ENCODE results near the gene MAST3. TPM values are rescaled to one million over a fixed set of nuclear protein-coding genes. Genes with fewer than 3 reads are reported as not detected.

MAST3 gene
- total and polyA plus RNA-seq, 2 of the 13 experiments (the other 11 are each of a cell fraction or from before 2014, with no cell fraction given) = 4.1 to 4.6 TPM

DNA sequence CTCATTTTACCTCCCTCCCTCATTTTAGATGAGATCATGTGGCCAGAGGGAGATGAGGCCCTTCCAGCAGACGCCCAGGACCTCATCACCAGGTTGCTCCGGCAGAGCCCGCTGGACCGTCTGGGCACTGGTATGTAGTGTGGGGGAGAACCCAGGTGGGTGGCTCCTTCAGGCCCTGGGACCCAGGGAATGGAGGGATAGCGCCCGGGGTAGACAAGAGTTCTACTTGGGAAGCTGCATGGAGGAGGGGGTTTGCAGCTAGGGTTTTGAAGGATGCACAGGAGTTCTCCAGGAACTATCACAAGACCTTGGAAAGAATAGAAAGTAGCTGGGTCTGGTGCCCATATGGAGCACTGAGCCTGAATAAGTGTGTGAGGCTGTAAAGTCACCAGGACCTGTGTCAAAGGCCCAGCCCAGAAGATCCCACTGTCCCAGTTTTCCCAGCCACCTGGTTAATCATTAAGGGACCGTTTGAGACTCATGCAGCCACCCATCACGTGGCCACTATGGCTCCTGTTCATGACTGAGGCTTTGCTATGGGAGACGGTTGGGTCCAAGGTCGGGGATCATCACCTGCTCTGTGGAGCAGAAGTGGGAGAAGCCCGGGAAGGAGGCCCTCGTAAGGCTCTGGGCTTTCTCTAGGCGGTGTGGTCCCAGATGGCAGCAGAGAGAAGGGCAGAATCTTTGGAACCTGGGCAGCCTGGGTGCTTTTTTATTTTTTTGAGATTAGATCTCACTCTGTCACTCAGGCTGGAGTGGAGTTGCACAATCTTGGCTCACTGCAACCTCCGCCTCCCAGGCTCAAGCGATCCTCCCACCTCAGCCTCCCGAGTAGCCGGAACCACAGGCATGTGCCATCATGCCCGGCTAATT lies 38.4 kb downstream of the MAST3 start (continued):
- TF ChIP-seq FOXP1 (IDR thresholded peaks at IDR 0.05) (no peak), FOXP1 (CRISPR knock-in tag; IDR thresholded peaks at IDR 0.05) (0 out of 2 replicates have a peak, but pooled peaks have one; percentile 23), ZNF552 (CRISPR knock-in tag; IDR thresholded peaks at IDR 0.05; ENCODE audit: borderline replicate concordance) (no peak), NR2C2 (CRISPR knock-in tag; IDR thresholded peaks at IDR 0.05; ENCODE audit: borderline replicate concordance) (peak; percentile 47; the same call in 1 of the 2 replicates), ZNF878 (CRISPR knock-in tag; IDR thresholded peaks at IDR 0.05) (peak; percentile 92; the same call in 1 of the 2 replicates), SOX6 (IDR thresholded peaks at IDR 0.05) (no peak), SOX6 (CRISPR knock-in tag; IDR thresholded peaks at IDR 0.05) (peak; percentile 33; the same call in 1 of the 2 replicates), ZNF256 (CRISPR knock-in tag; conservative IDR thresholded peaks at IDR 0.05) (no peak; the same call in 1 of the 2 replicates), TMF1 (CRISPR knock-in tag; IDR thresholded peaks at IDR 0.05; ENCODE audit: low read depth) (no peak), NFYB (CRISPR knock-in tag; IDR thresholded peaks at IDR 0.05) (no peak), CEBPB (IDR thresholded peaks at IDR 0.05; ENCODE audit: borderline replicate concordance, low read depth, low read length) (peak; percentile 91), MAFG (CRISPR knock-in tag; IDR thresholded peaks at IDR 0.05) (no peak), ZNF724P (CRISPR knock-in tag; IDR thresholded peaks at IDR 0.05; ENCODE audit: borderline replicate concordance) (no peak), ZNF264 (CRISPR knock-in tag; IDR thresholded peaks at IDR 0.05) (peak; percentile 77; the same call in 1 of the 2 replicates), ESRRA (CRISPR knock-in tag; IDR thresholded peaks at IDR 0.05; ENCODE audit: low read depth) (no peak), NFYC (CRISPR knock-in tag; IDR thresholded peaks at IDR 0.05) (no peak; the same call in 1 of the 2 replicates), SRSF1 (optimal IDR thresholded peaks at IDR 0.05; ENCODE audit: low read depth, low read length) (no peak), PHF21A (CRISPR knock-in tag; IDR thresholded peaks at IDR 0.05) (peak; percentile 85), RFX5 (IDR thresholded peaks at IDR 0.05; ENCODE audit: low read depth, low read length) (no peak), HDAC1 (CRISPR knock-in tag; IDR thresholded peaks at IDR 0.05) (peak; percentile 58), NR1H2 (CRISPR knock-in tag; IDR thresholded peaks at IDR 0.05; ENCODE audit: borderline replicate concordance, low read depth) (no peak), GTF3A (CRISPR knock-in tag; conservative IDR thresholded peaks at IDR 0.05) (no peak)
- TF ChIP-seq, protein P1, sequence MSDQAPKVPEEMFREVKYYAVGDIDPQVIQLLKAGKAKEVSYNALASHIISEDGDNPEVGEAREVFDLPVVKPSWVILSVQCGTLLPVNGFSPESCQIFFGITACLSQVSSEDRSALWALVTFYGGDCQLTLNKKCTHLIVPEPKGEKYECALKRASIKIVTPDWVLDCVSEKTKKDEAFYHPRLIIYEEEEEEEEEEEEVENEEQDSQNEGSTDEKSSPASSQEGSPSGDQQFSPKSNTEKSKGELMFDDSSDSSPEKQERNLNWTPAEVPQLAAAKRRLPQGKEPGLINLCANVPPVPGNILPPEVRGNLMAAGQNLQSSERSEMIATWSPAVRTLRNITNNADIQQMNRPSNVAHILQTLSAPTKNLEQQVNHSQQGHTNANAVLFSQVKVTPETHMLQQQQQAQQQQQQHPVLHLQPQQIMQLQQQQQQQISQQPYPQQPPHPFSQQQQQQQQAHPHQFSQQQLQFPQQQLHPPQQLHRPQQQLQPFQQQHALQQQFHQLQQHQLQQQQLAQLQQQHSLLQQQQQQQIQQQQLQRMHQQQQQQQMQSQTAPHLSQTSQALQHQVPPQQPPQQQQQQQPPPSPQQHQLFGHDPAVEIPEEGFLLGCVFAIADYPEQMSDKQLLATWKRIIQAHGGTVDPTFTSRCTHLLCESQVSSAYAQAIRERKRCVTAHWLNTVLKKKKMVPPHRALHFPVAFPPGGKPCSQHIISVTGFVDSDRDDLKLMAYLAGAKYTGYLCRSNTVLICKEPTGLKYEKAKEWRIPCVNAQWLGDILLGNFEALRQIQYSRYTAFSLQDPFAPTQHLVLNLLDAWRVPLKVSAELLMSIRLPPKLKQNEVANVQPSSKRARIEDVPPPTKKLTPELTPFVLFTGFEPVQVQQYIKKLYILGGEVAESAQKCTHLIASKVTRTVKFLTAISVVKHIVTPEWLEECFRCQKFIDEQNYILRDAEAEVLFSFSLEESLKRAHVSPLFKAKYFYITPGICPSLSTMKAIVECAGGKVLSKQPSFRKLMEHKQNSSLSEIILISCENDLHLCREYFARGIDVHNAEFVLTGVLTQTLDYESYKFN (CRISPR knock-in tag; conservative IDR thresholded peaks at IDR 0.05) = peak; percentile 98
- TF ChIP-seq, protein P2, sequence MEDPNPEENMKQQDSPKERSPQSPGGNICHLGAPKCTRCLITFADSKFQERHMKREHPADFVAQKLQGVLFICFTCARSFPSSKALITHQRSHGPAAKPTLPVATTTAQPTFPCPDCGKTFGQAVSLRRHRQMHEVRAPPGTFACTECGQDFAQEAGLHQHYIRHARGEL (CRISPR knock-in tag; IDR thresholded peaks at IDR 0.05) = no peak
- TF ChIP-seq, protein P3, sequence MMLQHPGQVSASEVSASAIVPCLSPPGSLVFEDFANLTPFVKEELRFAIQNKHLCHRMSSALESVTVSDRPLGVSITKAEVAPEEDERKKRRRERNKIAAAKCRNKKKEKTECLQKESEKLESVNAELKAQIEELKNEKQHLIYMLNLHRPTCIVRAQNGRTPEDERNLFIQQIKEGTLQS (CRISPR knock-in tag; IDR thresholded peaks at IDR 0.05) = no peak
- TF ChIP-seq, protein P4, sequence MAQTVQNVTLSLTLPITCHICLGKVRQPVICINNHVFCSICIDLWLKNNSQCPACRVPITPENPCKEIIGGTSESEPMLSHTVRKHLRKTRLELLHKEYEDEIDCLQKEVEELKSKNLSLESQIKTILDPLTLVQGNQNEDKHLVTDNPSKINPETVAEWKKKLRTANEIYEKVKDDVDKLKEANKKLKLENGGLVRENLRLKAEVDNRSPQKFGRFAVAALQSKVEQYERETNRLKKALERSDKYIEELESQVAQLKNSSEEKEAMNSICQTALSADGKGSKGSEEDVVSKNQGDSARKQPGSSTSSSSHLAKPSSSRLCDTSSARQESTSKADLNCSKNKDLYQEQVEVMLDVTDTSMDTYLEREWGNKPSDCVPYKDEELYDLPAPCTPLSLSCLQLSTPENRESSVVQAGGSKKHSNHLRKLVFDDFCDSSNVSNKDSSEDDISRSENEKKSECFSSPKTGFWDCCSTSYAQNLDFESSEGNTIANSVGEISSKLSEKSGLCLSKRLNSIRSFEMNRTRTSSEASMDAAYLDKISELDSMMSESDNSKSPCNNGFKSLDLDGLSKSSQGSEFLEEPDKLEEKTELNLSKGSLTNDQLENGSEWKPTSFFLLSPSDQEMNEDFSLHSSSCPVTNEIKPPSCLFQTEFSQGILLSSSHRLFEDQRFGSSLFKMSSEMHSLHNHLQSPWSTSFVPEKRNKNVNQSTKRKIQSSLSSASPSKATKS (CRISPR knock-in tag; IDR thresholded peaks at IDR 0.05) = no peak

Data from HepG2 (cell line).